GM23338 (cell line): Measurements from ENCODE around the gene CHRNA4. TPM values are rescaled to one million over a fixed set of nuclear protein-coding genes. Genes with fewer than 3 reads are reported as not detected.

Experiments
- ATAC-seq: fragments of 200-7000 bp; cut with Tn5 transposase; 3 replicates; pipeline ENCODE4 v1.9.1; 2020
- DNase-seq: peaks from one replicate; pipeline ENCODE4 v3.0.0-alpha.2; 2015; ENCODE audit warnings: low spot score
- H2AFZ ChIP-seq: fragments of 200-600 bp; sonication (generic); 2 replicates; pipeline ENCODE4 v1.8.0; 2016; ENCODE audit warnings: antibody characterized with exemption, mild to moderate bottlenecking, moderate library complexity
- H3F3A ChIP-seq: fragments of 200-600 bp; sonication (generic); replicated peaks from 2 replicates; pipeline ENCODE4 v1.8.0; 2017; ENCODE audit warnings: antibody characterized with exemption, mixed run types, low read depth
- H3K27ac ChIP-seq: fragments of 200-600 bp; sonication (generic); 2 replicates; pipeline ENCODE4 v1.6.1; 2016; ENCODE audit warnings: low read depth
- H3K27me3 ChIP-seq: fragments of 200-600 bp; sonication (generic); 2 replicates; pipeline ENCODE4 v1.8.0; 2016; ENCODE audit warnings: mild to moderate bottlenecking, mixed run types, moderate library complexity; ENCODE audit not compliant: insufficient read depth
- H3K36me3 ChIP-seq: fragments of 200-600 bp; sonication (generic); 2 replicates; pipeline ENCODE4 v1.8.0; 2016; ENCODE audit warnings: mild to moderate bottlenecking; ENCODE audit not compliant: insufficient read depth
- H3K4me1 ChIP-seq: fragments of 200-600 bp; sonication (generic); 2 replicates; pipeline ENCODE4 v1.8.0; 2016; ENCODE audit warnings: mild to moderate bottlenecking, moderate library complexity; ENCODE audit not compliant: insufficient read depth
- H3K4me2 ChIP-seq: fragments of 200-600 bp; sonication (generic); 2 replicates; pipeline ENCODE4 v1.7.1; 2017; ENCODE audit warnings: mixed run types
- H3K4me3 ChIP-seq: fragments of 200-600 bp; sonication (generic); 2 replicates; pipeline ENCODE4 v1.6.1; 2016; ENCODE audit warnings: mixed run types
- H3K79me2 ChIP-seq: fragments of 200-600 bp; sonication (generic); replicated peaks from 2 replicates; pipeline ENCODE4 v1.8.0; 2017; ENCODE audit warnings: mild to moderate bottlenecking; ENCODE audit not compliant: insufficient read depth
- H3K9me2 ChIP-seq: fragments of 200-600 bp; sonication (generic); 2 replicates; pipeline ENCODE4 v1.8.0; 2017; ENCODE audit not compliant: insufficient read depth
- H4K20me1 ChIP-seq: fragments of 200-600 bp; sonication (generic); replicated peaks from 2 replicates; pipeline ENCODE4 v1.8.0; 2017; ENCODE audit warnings: mild to moderate bottlenecking; ENCODE audit not compliant: insufficient read depth
- H3K27ac Mint-ChIP-seq: 2 replicates; pipeline ENCODE4 v1.8.0; 2020; ENCODE audit warnings: inconsistent platforms, mild to moderate bottlenecking, moderate library complexity, mixed read lengths
- H3K27me3 Mint-ChIP-seq: 3 replicates; pipeline ENCODE4 v1.8.0; 2022; ENCODE audit warnings: low read depth, mild to moderate bottlenecking, moderate library complexity, mixed read lengths, inconsistent platforms; ENCODE audit not compliant: insufficient read depth, poor library complexity
- H3K36me3 Mint-ChIP-seq: 3 replicates; pipeline ENCODE4 v1.8.0; 2021; ENCODE audit warnings: low read depth, mild to moderate bottlenecking, inconsistent platforms, moderate library complexity, mixed read lengths
- H3K4me1 Mint-ChIP-seq: 3 replicates; pipeline ENCODE4 v1.8.0; 2020; ENCODE audit warnings: mild to moderate bottlenecking, inconsistent platforms, mixed read lengths
- H3K4me3 Mint-ChIP-seq: 3 replicates; pipeline ENCODE4 v1.8.0; 2021; ENCODE audit warnings: moderate library complexity, mild to moderate bottlenecking, inconsistent platforms, mixed read lengths
- H3K9me3 Mint-ChIP-seq: 3 replicates; pipeline ENCODE4 v1.8.0; 2020; ENCODE audit warnings: moderate library complexity, mild to moderate bottlenecking, inconsistent platforms, mixed read lengths
- CREB1 ChIP-seq: fragments of 250-450 bp; sonication (Bioruptor Pico); IDR thresholded peaks from 2 replicates; pipeline ENCODE4 v1.5.0; 2020; ENCODE audit warnings: low read depth, mild to moderate bottlenecking, moderate library complexity
- CTCF ChIP-seq, 2 experiments: fragments of 200-600 bp in 1 of 2; sonication (generic) in 1 of 2; conservative IDR thresholded peaks; 2 replicates each; pipeline versions ENCODE4 v1.5.1 to v1.6.1; 2016 to 2017; ENCODE audit warnings: antibody characterized with exemption in 2 of 2, low read depth in 2 of 2, mild to moderate bottlenecking in 2 of 2, moderate library complexity in 1 of 2
- EZH2 ChIP-seq: fragments of 200-600 bp; sonication (generic); IDR thresholded peaks from one replicate; pipeline ENCODE4 v1.8.0; 2017; ENCODE audit warnings: antibody characterized with exemption, mild to moderate bottlenecking, low read depth; ENCODE audit not compliant: unreplicated experiment
- EZH2phosphoT487 ChIP-seq: fragments of 200-600 bp; sonication (generic); IDR thresholded peaks from one replicate; pipeline ENCODE4 v1.8.1; 2018; ENCODE audit warnings: antibody characterized with exemption; ENCODE audit not compliant: unreplicated experiment
- JUNB ChIP-seq: IDR thresholded peaks from one replicate; pipeline ENCODE4 v1.6.1; 2016; ENCODE audit warnings: antibody characterized with exemption; ENCODE audit not compliant: unreplicated experiment
- REST ChIP-seq: IDR thresholded peaks from one replicate; pipeline ENCODE4 v1.6.1; 2018; ENCODE audit warnings: antibody characterized with exemption; ENCODE audit not compliant: unreplicated experiment
- STAT1 ChIP-seq: IDR thresholded peaks from one replicate; pipeline ENCODE4 v1.6.1; 2016; ENCODE audit warnings: antibody characterized with exemption; ENCODE audit not compliant: unreplicated experiment
- ZNF114 ChIP-seq: fragments of 250-450 bp; sonication (Bioruptor Pico); IDR thresholded peaks from 2 replicates; pipeline ENCODE4 v1.5.0; 2020; ENCODE audit warnings: mild to moderate bottlenecking, moderate library complexity
- ZNF331 ChIP-seq: fragments of 250-450 bp; sonication (Bioruptor Pico); IDR thresholded peaks from 2 replicates; pipeline ENCODE4 v1.5.0; 2020; ENCODE audit warnings: low read depth, mild to moderate bottlenecking, moderate library complexity
- polyA plus RNA-seq: library from polyadenylated mRNA; unstranded; fragments of >200 nt; fragmentation: Nextera tagmentation; extraction: Ambion mirVana; gene quantifications from 2 replicates; pipeline ENCODE4 v1.2.1, GENCODE V29; 2016
- total RNA-seq: library from RNA; depleted of rRNA; stranded (reverse); fragments of >200 nt; shearing (Covaris generic); gene quantifications from 2 replicates; pipeline ENCODE4 v1.2.3, GENCODE V29; 2014
- TF ChIP-seq, protein P1 (sequence below): IDR thresholded peaks from 2 replicates; pipeline ENCODE4 v1.6.1; 2016; ENCODE audit warnings: antibody characterized with exemption

The CHRNA4 gene
- total and polyA plus RNA-seq, 2 experiments from 2014 or later = 2.7 to 3.9 TPM

GRCh38 chr20:63328026-63328700, 33.0 kb downstream of the CHRNA4 start:
- Mint-ChIP-seq H3K27me3 (peaks cover 13% of the 10 kb centered on the region), H3K4me3 (no peak overlapping the region), H3K27ac (no peak overlapping the region), H3K9me3 (peaks cover 9% of the 10 kb centered on the region), H3K36me3 (peaks cover 9% of the 10 kb centered on the region), H3K4me1 (peaks cover 5% of the 10 kb centered on the region)
- no peak overlapping the region for H2AFZ ChIP-seq
- TF ChIP-seq, protein P1, sequence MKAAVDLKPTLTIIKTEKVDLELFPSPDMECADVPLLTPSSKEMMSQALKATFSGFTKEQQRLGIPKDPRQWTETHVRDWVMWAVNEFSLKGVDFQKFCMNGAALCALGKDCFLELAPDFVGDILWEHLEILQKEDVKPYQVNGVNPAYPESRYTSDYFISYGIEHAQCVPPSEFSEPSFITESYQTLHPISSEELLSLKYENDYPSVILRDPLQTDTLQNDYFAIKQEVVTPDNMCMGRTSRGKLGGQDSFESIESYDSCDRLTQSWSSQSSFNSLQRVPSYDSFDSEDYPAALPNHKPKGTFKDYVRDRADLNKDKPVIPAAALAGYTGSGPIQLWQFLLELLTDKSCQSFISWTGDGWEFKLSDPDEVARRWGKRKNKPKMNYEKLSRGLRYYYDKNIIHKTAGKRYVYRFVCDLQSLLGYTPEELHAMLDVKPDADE = no peak
- TF ChIP-seq ZNF331 (CRISPR knock-in tag) (no peak), CTCF (conservative IDR thresholded peaks at IDR 0.05; ENCODE audit: low read depth in 2 of 2) (no peak; a peak in 1 of 4 replicates), JUNB (no peak), ZNF114 (CRISPR knock-in tag) (no peak), REST (peak; percentile 10), STAT1 (no peak)
- no peak overlapping the region for H3K27ac ChIP-seq
- no peaks in the 10 kb centered on the region for H3K36me3 ChIP-seq
- no peak for DNase-seq
- H3K9me2 ChIP-seq = no peaks in the 10 kb centered on the region
- H3K4me3 ChIP-seq = no peak overlapping the region
- no peaks in the 10 kb centered on the region for H3K79me2 ChIP-seq
- H3K4me2 ChIP-seq = no peak overlapping the region
- no peaks in the 10 kb centered on the region for H3K27me3 ChIP-seq
- ATAC-seq = peak; percentile 25
- no peaks in the 10 kb centered on the region for H3F3A ChIP-seq
- H3K4me1 ChIP-seq = no peaks in the 10 kb centered on the region; the same call in 1 of the 2 replicates
- no peaks in the 10 kb centered on the region for H4K20me1 ChIP-seq

GRCh38 chr20:63327231-63327745, 33.9 kb downstream of the CHRNA4 start:
- Histone ChIP-seq H4K20me1 (no peaks in the 10 kb centered on the region), H3K4me1 (no peaks in the 10 kb centered on the region; the same call in 1 of the 2 replicates), H3F3A (no peaks in the 10 kb centered on the region), H3K4me2 (no peak overlapping the region), H2AFZ (no peak overlapping the region), H3K27me3 (no peaks in the 10 kb centered on the region), H3K27ac (no peak overlapping the region), H3K9me2 (no peaks in the 10 kb centered on the region), H3K36me3 (no peaks in the 10 kb centered on the region), H3K4me3 (no peak overlapping the region), H3K79me2 (no peaks in the 10 kb centered on the region)
- DNase-seq (no peak), ATAC-seq (no peak)
- Mint-ChIP-seq H3K4me1 (peaks cover 8% of the 10 kb centered on the region), H3K36me3 (peaks cover 9% of the 10 kb centered on the region), H3K4me3 (no peak overlapping the region), H3K9me3 (peaks cover 9% of the 10 kb centered on the region), H3K27me3 (peaks cover 15% of the 10 kb centered on the region), H3K27ac (no peak overlapping the region)
- no peak for TF ChIP-seq CTCF (conservative IDR thresholded peaks at IDR 0.05; ENCODE audit: low read depth in 2 of 2)
- TF ChIP-seq ZNF331 (CRISPR knock-in tag) = no peak
- TF ChIP-seq CREB1 (CRISPR knock-in tag) = no peak
- TF ChIP-seq STAT1 = no peak
- no peak for TF ChIP-seq EZH2phosphoT487
- no peak for TF ChIP-seq JUNB
- TF ChIP-seq EZH2 = no peak
